Upper lobe of right lung (tissue), 1 donor: ENCODE measurements around the gene GBF1. TPM values are rescaled to one million over a fixed set of nuclear protein-coding genes. Genes with fewer than 3 reads are reported as not detected.
"Not testable (repeated sequence)": the region's sequence is repeated elsewhere in the genome, so short reads cannot be mapped to it uniquely, and the experiment has no call there.

Experiments used
- ATAC-seq: fragments of 200-7000 bp; cut with Tn5 transposase; one replicate; pipeline ENCODE4 v1.9.1; 2020; ENCODE audit warnings: mild to moderate bottlenecking, moderate library complexity
- DNase-seq: peaks from one replicate; pipeline ENCODE4 v3.0.0-alpha.2; 2020
- H3K27ac ChIP-seq: fragments of 200-600 bp; one replicate; pipeline ENCODE4 v1.8.0; 2022
- H3K27me3 ChIP-seq: fragments of 200-600 bp; one replicate; pipeline ENCODE4 v1.8.0; 2022; ENCODE audit warnings: mild to moderate bottlenecking
- H3K36me3 ChIP-seq: fragments of 200-600 bp; one replicate; pipeline ENCODE4 v1.8.0; 2022
- H3K4me1 ChIP-seq: fragments of 200-600 bp; one replicate; pipeline ENCODE4 v1.8.0; 2022
- H3K4me3 ChIP-seq: fragments of 200-600 bp; one replicate; pipeline ENCODE4 v1.8.0; 2022; ENCODE audit warnings: mild to moderate bottlenecking
- H3K9me3 ChIP-seq: fragments of 200-600 bp; one replicate; pipeline ENCODE4 v1.8.0; 2022
- intact Hi-C: fragments of 100-400 bp; cut with DNase I; formaldehyde crosslinking; loops from one replicate; pipeline ENCODE4 v1.11.0; 2022
- total RNA-seq: library from RNA; stranded (reverse); fragmentation: NEBNext Ultra II Directional; extraction: Animal tissue kit (Norgen Biotek cat#: 25700); gene quantifications from one replicate; pipeline ENCODE4 v1.2.1, GENCODE V29; 2021
- TF ChIP-seq, protein P1 (sequence below): fragments of 200-600 bp; IDR thresholded peaks from one replicate; pipeline ENCODE4 v1.8.0; 2022; ENCODE audit warnings: antibody characterized with exemption
- donor health status: DM: no; HTN: yes; CAD: no; lungs with severe emphysema.

GBF1 gene
- total RNA-seq, 1 donor from 2014 or later, result 38.5 TPM

GRCh38 chr10:102302611-102303010 lies 57.3 kb downstream of the GBF1 start:
- no peak for DNase-seq
- Histone ChIP-seq H3K9me3 (no peaks in the 10 kb centered on the region), H3K4me1 (peaks cover 12% of the 10 kb centered on the region), H3K36me3 (no peaks in the 10 kb centered on the region), H3K27ac (no peak overlapping the region), H3K4me3 (no peak overlapping the region), H3K27me3 (no peaks in the 10 kb centered on the region)
- TF ChIP-seq, protein P1, sequence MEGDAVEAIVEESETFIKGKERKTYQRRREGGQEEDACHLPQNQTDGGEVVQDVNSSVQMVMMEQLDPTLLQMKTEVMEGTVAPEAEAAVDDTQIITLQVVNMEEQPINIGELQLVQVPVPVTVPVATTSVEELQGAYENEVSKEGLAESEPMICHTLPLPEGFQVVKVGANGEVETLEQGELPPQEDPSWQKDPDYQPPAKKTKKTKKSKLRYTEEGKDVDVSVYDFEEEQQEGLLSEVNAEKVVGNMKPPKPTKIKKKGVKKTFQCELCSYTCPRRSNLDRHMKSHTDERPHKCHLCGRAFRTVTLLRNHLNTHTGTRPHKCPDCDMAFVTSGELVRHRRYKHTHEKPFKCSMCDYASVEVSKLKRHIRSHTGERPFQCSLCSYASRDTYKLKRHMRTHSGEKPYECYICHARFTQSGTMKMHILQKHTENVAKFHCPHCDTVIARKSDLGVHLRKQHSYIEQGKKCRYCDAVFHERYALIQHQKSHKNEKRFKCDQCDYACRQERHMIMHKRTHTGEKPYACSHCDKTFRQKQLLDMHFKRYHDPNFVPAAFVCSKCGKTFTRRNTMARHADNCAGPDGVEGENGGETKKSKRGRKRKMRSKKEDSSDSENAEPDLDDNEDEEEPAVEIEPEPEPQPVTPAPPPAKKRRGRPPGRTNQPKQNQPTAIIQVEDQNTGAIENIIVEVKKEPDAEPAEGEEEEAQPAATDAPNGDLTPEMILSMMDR, result no peak
- intact Hi-C loops, result no loop called here
- ATAC-seq, result no peak

- H3K4me3 ChIP-seq, result no peak overlapping the region
- intact Hi-C loops, result no loop called here
- peaks cover 6% of the 10 kb centered on the region for H3K4me1 ChIP-seq
- H3K27ac ChIP-seq, result no peak overlapping the region
- TF ChIP-seq, protein P1, result no peak
- H3K9me3 ChIP-seq, result no peaks in the 10 kb centered on the region
- H3K27me3 ChIP-seq, result no peaks in the 10 kb centered on the region
- ATAC-seq (no peak), DNase-seq (no peak)
- no peaks in the 10 kb centered on the region for H3K36me3 ChIP-seq
Measured at GRCh38 chr10:102306006-102306405, 60.7 kb downstream of the GBF1 start.

DNA sequence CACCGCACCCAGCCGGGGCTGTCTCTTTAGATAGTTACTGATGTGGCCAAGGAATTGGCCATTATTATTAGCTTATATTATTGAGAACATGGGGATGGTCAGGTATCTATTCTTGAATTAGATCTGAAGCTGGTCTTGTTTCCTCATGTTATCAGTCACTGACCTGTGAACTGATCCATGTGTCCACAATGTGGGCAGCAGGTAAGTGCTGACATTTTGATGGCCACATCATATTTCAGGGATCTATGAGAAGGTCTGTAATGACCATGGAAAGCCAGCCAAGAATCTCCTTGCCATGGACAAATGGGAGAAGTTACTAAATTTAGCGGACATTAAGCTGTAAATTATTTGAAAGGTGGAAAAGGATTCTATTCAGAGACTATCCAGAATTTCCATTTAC lies 61.4 kb downstream of the GBF1 start:
- Histone ChIP-seq H3K27ac (no peak overlapping the region), H3K27me3 (no peaks in the 10 kb centered on the region), H3K4me1 (peaks cover 12% of the 10 kb centered on the region), H3K4me3 (no peak overlapping the region), H3K9me3 (no peaks in the 10 kb centered on the region), H3K36me3 (no peaks in the 10 kb centered on the region)
- intact Hi-C loops, result no loop called here
- no peak for DNase-seq
- TF ChIP-seq, protein P1, result no peak
- no peak for ATAC-seq

DNA sequence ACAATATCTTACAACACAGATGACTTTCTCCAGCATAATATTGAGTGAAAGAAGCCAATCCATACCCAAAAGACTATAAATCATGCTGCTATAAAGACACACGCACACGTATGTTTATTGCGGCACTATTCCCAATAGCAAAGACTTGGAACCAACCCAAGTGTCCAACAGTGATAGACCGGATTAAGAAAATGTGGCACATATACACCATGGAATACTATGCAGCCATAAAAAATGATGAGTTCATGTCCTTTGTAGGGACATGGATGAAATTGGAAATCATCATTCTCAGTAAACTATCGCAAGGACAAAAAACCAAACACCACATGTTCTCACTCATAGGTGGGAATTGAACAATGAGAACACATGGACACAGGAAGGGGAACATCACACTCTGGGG lies 63.0 kb downstream of the GBF1 start:
- H3K27me3 ChIP-seq, H3K36me3 ChIP-seq, DNase-seq, H3K27ac ChIP-seq, H3K9me3 ChIP-seq, H3K4me3 ChIP-seq, ATAC-seq, intact Hi-C loops: not testable (repeated sequence)
- H3K4me1 ChIP-seq, result peaks cover 12% of the 10 kb centered on the region

DNA sequence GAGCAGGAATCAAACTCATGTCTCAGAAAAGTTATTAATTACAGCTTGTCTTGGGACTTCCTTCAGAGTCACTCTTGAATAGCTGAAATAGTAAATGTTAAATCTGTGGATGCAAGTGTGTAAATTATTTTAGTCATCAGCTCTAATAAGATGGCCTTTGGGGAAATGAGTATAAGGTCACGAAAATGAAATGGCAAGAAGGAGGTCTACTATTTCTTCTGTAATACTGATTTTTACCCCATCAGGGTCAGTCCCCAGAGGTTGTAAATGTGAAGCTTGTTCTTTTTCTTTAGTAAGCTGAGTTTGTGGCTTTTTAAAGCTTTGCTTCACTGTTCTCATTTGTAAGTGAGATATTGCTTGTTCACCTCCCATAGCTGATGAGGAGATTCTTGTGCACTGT lies 63.9 kb downstream of the GBF1 start:
- DNase-seq, result no peak
- Histone ChIP-seq H3K9me3 (no peaks in the 10 kb centered on the region), H3K4me3 (no peak overlapping the region), H3K4me1 (peaks cover 12% of the 10 kb centered on the region), H3K36me3 (no peaks in the 10 kb centered on the region), H3K27ac (no peak overlapping the region), H3K27me3 (no peaks in the 10 kb centered on the region)
- TF ChIP-seq, protein P1, result no peak
- no peak for ATAC-seq
- intact Hi-C loops, result no loop called here

DNA sequence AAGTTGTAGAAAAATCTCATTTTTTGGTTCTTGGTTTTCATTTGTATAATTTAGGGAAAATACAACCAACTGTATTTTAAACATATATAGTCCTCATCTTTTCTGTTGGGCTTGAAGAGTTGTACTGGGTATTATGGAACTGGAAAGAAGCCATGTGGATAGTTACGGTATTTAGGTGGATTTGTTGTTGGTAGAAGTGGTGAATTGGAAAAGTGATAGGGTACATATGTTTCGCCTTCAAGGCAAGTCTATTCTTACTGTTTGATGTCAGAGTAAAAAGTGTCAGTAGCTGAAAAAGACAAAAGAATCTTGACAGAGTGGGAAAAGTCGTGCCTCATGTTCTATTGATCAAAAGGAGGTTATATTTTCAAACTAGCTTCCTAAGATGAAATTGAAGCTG lies 64.6 kb downstream of the GBF1 start:
- H3K4me1 ChIP-seq, result peaks cover 12% of the 10 kb centered on the region
- no peak overlapping the region for H3K27ac ChIP-seq
- TF ChIP-seq, protein P1, result no peak
- H3K36me3 ChIP-seq, result no peaks in the 10 kb centered on the region
- no peaks in the 10 kb centered on the region for H3K9me3 ChIP-seq
- no peak for DNase-seq
- no peaks in the 10 kb centered on the region for H3K27me3 ChIP-seq
- intact Hi-C loops, result no loop called here
- ATAC-seq, result no peak
- H3K4me3 ChIP-seq, result no peak overlapping the region
